Nephron progenitor cell (in vitro differentiated cells): ENCODE measurements around the gene HID1.

Source experiments
- DNase-seq: peaks from one replicate; pipeline ENCODE4 v3.0.0; 2021
- H3K27ac Mint-ChIP-seq: 2 replicates; pipeline ENCODE4 v1.8.0; 2021; ENCODE audit warnings: mild to moderate bottlenecking, moderate library complexity, mixed read lengths
- H3K27me3 Mint-ChIP-seq: 2 replicates; pipeline ENCODE4 v1.8.0; 2021; ENCODE audit warnings: mild to moderate bottlenecking, low read depth, mixed read lengths; ENCODE audit not compliant: poor library complexity
- H3K36me3 Mint-ChIP-seq: 2 replicates; pipeline ENCODE4 v1.8.0; 2021; ENCODE audit warnings: low read depth, mixed read lengths
- H3K4me1 Mint-ChIP-seq: 2 replicates; pipeline ENCODE4 v1.8.0; 2021; ENCODE audit warnings: mixed read lengths
- H3K4me3 Mint-ChIP-seq: 2 replicates; pipeline ENCODE4 v1.8.0; 2021; ENCODE audit warnings: mild to moderate bottlenecking, moderate library complexity, mixed read lengths
- H3K9me3 Mint-ChIP-seq: 2 replicates; pipeline ENCODE4 v1.8.0; 2021; ENCODE audit warnings: mild to moderate bottlenecking, moderate library complexity, mixed read lengths
- TF ChIP-seq, protein P1 (sequence below): fragments of 200-600 bp; sonication (generic); IDR thresholded peaks from 2 replicates; pipeline ENCODE4 v1.5.0; 2021; ENCODE audit warnings: antibody characterized with exemption

HID1 gene

DNA sequence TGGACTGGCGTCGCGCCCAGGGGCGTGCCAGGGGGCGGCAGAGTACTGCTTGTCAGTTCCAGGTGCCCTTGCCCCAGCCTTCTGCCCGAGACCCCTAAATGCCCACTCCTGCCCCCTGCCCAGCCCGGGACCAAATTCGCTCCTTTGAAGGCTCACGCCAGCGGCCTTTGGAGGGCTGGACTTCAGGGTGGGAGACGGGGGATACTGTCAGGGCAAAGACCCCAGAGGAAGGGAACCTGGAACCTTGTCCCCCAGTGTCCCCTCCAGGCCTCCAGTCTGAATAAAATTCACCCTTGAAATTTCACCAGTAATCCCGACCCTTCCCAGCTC lies 36.1 kb downstream of the HID1 start:
- Mint-ChIP-seq H3K4me1 (no peaks in the 10 kb centered on the region), H3K4me3 (no peak overlapping the region), H3K27me3 (peaks cover 99% of the 10 kb centered on the region), H3K9me3 (no peaks in the 10 kb centered on the region), H3K36me3 (no peaks in the 10 kb centered on the region), H3K27ac (no peak overlapping the region)
- TF ChIP-seq, protein P1, sequence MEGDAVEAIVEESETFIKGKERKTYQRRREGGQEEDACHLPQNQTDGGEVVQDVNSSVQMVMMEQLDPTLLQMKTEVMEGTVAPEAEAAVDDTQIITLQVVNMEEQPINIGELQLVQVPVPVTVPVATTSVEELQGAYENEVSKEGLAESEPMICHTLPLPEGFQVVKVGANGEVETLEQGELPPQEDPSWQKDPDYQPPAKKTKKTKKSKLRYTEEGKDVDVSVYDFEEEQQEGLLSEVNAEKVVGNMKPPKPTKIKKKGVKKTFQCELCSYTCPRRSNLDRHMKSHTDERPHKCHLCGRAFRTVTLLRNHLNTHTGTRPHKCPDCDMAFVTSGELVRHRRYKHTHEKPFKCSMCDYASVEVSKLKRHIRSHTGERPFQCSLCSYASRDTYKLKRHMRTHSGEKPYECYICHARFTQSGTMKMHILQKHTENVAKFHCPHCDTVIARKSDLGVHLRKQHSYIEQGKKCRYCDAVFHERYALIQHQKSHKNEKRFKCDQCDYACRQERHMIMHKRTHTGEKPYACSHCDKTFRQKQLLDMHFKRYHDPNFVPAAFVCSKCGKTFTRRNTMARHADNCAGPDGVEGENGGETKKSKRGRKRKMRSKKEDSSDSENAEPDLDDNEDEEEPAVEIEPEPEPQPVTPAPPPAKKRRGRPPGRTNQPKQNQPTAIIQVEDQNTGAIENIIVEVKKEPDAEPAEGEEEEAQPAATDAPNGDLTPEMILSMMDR = no peak
- no peak for DNase-seq

DNA sequence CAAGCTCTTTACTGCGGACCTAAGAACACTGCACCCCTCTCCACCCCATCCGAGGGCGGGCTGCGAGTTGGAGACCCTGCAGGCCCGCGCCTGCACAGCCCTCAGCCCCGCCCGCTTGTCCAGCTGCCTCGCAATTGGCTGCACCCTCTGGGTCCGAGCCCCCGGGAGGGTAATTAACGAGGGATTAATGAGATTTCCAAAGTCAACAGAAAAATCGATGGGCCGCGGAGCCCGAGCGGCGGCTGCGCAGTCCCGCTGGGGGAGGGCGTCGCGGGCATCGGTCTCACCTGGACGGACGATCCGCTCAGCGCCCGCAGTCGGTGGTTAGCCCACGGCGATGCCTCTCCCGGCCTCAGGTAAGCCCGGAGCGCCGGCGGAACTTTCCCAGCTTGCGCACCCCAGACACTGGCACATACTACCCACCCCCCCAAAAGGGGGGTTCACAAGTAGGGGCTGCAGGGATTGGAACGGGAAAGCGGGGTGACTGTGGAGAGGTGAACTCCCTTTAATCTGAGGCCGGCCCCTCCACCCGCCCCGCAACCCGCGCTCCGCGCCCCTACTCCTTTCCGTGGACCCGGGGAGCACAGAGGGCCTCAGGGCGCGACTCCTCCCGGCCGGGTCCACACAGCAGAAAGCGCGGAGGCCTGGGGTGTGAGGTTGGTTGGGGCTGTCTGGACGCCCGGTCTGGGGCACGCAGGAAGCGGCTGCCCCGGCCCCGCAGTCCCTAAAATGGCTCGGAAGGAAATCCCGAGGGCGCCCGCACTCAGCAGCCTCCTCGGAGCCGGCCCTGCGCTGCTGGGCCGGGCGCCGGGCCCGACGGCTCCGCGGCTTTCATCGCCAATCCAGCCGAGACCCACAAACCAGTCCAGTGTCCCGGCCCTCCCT lies 36.7 kb downstream of the HID1 start, which contains the start of gene OTOP3:
Gene OTOP3 (plus strand): TSS at position 314 of the 885 bp plus-strand sequence. CDS start 24 bp downstream, at position 338.
- DNase-seq = peak; percentile 31
- no peak within 1 kb of the TSS for H3K4me3 Mint-ChIP-seq
- TF ChIP-seq, protein P1 = no peak
- H3K27ac Mint-ChIP-seq = no peak within 1 kb of the TSS
- H3K27me3 Mint-ChIP-seq = peaks cover 100% of the 10 kb centered on the region
- no peaks in the 10 kb centered on the region for H3K36me3 Mint-ChIP-seq
- H3K9me3 Mint-ChIP-seq = no peaks in the 10 kb centered on the region
- H3K4me1 Mint-ChIP-seq = no peaks in the 10 kb centered on the region

DNA sequence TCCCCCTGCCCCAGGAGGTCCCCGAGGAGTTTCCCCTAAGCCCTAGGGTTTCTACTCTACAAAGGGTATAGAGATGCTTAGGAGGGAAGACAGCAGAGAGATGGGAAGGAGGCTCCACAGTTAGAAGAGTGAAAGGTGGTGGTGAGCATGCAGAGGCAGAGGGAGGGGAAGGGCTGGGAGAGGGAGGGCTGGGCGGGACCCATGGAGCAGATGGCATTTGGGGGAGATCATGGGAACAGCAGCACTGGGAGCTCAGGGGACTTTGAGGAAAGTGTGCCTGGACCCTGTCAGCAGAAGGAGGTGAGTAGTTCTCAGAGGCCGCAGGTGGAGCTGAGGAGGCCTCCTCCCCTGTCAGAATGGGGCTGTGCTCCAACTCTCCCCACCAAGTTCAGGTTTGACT lies 37.5 kb downstream of the HID1 start:
- H3K27me3 Mint-ChIP-seq = peaks cover 100% of the 10 kb centered on the region
- H3K36me3 Mint-ChIP-seq = no peaks in the 10 kb centered on the region
- no peak overlapping the region for H3K27ac Mint-ChIP-seq
- no peak for DNase-seq
- TF ChIP-seq, protein P1 = no peak
- H3K4me1 Mint-ChIP-seq = no peaks in the 10 kb centered on the region
- no peaks in the 10 kb centered on the region for H3K9me3 Mint-ChIP-seq
- H3K4me3 Mint-ChIP-seq = no peak overlapping the region

DNA sequence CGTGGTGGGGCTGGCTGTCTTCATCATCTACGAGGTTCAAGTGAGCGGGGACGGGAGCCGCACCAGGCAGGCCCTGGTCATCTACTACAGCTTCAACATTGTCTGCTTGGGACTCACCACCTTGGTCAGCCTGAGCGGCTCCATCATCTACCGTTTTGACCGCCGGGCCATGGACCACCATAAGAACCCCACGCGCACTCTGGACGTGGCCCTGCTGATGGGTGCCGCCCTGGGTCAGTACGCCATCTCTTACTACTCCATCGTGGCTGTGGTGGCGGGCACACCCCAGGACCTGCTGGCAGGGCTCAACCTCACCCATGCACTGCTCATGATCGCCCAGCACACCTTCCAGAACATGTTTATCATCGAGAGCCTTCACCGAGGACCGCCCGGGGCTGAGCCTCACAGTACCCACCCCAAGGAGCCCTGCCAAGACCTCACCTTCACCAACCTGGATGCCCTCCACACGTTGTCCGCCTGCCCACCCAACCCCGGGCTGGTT lies 42.0 kb downstream of the HID1 start:
- Mint-ChIP-seq H3K27me3 (peaks cover 100% of the 10 kb centered on the region), H3K36me3 (no peaks in the 10 kb centered on the region), H3K9me3 (no peaks in the 10 kb centered on the region), H3K4me3 (no peak overlapping the region), H3K27ac (no peak overlapping the region), H3K4me1 (no peaks in the 10 kb centered on the region)
- DNase-seq = no peak
- TF ChIP-seq, protein P1 = no peak

DNA sequence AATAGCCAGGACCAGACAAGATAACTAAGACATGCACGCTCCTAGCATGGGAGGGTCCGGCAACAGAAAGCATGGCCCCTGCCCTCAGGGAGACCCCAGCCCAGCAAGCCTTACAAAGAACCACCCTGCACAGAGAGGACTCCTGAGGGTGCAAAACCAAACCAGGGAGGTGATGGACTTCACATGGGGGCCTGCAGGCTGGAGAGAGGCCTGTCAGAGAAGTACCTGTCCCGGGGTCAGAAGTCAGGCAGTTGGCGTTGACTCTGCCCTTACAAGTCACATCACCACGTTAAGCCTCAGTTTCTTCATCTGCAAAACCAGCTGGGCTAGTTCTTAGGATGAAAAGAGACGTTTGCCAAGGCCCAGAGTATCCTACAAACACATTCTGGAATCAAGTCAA lies 43.8 kb downstream of the HID1 start:
- Mint-ChIP-seq H3K4me3 (no peak overlapping the region), H3K27ac (no peak overlapping the region), H3K4me1 (peaks cover 5% of the 10 kb centered on the region), H3K36me3 (no peaks in the 10 kb centered on the region), H3K9me3 (no peaks in the 10 kb centered on the region), H3K27me3 (peaks cover 100% of the 10 kb centered on the region)
- TF ChIP-seq, protein P1 = no peak
- DNase-seq = no peak

DNA sequence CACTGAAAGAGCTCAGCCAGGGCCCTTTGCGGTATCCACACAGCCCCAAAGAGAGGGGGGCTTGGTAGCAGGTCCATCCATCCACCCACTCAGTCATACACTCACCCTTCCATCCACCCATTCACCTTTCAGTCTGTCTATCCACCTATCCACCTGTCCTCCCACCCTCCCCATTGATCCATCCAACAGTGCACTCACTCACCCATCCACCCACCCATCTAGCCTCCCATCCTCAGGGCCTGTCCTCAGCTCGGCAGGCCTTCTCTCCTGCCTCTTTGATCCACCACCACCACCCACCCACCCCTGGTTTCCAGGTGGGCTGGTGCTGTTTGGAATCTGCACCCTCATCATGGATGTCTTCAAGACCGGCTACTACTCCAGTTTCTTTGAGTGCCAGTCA lies 47.3 kb downstream of the HID1 start:
- TF ChIP-seq, protein P1 = no peak
- H3K36me3 Mint-ChIP-seq = no peaks in the 10 kb centered on the region
- DNase-seq = no peak
- peaks cover 31% of the 10 kb centered on the region for H3K4me1 Mint-ChIP-seq
- peaks cover 94% of the 10 kb centered on the region for H3K27me3 Mint-ChIP-seq
- H3K9me3 Mint-ChIP-seq = no peaks in the 10 kb centered on the region
- H3K27ac Mint-ChIP-seq = no peak overlapping the region
- H3K4me3 Mint-ChIP-seq = no peak overlapping the region
